Measurements from ENCODE around the gene LUZP1.

LUZP1 gene

GRCh38 chr1:23188434-23188884 is 19.8 kb upstream of the LUZP1 start:
- no peak for DNase-seq

- no peak for DNase-seq
Measured at GRCh38 chr1:23187637-23188036, 19.0 kb upstream of the LUZP1 start.

GRCh38 chr1:23185381-23185780 is 16.7 kb upstream of the LUZP1 start:
- no peak for DNase-seq

GRCh38 chr1:23184212-23184934 is 15.7 kb upstream of the LUZP1 start:
- peak; percentile 40 for DNase-seq

GRCh38 chr1:23179862-23180261 is 11.2 kb upstream of the LUZP1 start:
- DNase-seq, result peak; percentile 59

GRCh38 chr1:23178950-23179349 is 10.3 kb upstream of the LUZP1 start:
- peak; percentile 35 for DNase-seq

- no peak for DNase-seq
Measured at GRCh38 chr1:23178414-23178813, 9.8 kb upstream of the LUZP1 start.

- DNase-seq, result peak; percentile 54
Measured at GRCh38 chr1:23177438-23178380, 9.1 kb upstream of the LUZP1 start.

GRCh38 chr1:23177031-23177430 is 8.4 kb upstream of the LUZP1 start:
- DNase-seq, result no peak

- peak; percentile 28 for DNase-seq
Measured at GRCh38 chr1:23174426-23175110, 5.9 kb upstream of the LUZP1 start.

- no peak for DNase-seq
Measured at GRCh38 chr1:23171181-23171755, 2.6 kb upstream of the LUZP1 start.

GRCh38 chr1:23169727-23170335 is 1.2 kb upstream of the LUZP1 start:
- peak; percentile 97 for DNase-seq

- no peak for DNase-seq
Measured at GRCh38 chr1:23169195-23169575, 529 bp upstream of the LUZP1 start.

GRCh38 chr1:23168079-23168444 is 594 bp downstream of the LUZP1 start:
- peak; percentile 48 for DNase-seq

GRCh38 chr1:23167353-23168078 is 1.1 kb downstream of the LUZP1 start:
- peak; percentile 36 for DNase-seq

- no peak for DNase-seq
Measured at GRCh38 chr1:23166854-23167253, 1.8 kb downstream of the LUZP1 start.

GRCh38 chr1:23163395-23163794 is 5.3 kb downstream of the LUZP1 start:
- DNase-seq, result no peak

- no peak for DNase-seq
Measured at GRCh38 chr1:23159963-23160877, 8.4 kb downstream of the LUZP1 start.

GRCh38 chr1:23156940-23157339 is 11.7 kb downstream of the LUZP1 start:
- no peak for DNase-seq

- no peak for DNase-seq
Measured at GRCh38 chr1:23152966-23153684, 15.5 kb downstream of the LUZP1 start.
